WI38 (cell line): ENCODE results near the gene SLC15A2.

Source experiments
- H3K4me3 ChIP-seq: 2 replicates; pipeline ENCODE4 v1.5.1; 2011; ENCODE audit warnings: low read depth, mild to moderate bottlenecking, control low read depth, low read length
- TF ChIP-seq, protein P1 (sequence below): IDR thresholded peaks from 2 replicates; pipeline ENCODE4 v1.5.1; 2012; ENCODE audit warnings: low read depth, mild to moderate bottlenecking, control low read depth, low read length

SLC15A2 gene

DNA sequence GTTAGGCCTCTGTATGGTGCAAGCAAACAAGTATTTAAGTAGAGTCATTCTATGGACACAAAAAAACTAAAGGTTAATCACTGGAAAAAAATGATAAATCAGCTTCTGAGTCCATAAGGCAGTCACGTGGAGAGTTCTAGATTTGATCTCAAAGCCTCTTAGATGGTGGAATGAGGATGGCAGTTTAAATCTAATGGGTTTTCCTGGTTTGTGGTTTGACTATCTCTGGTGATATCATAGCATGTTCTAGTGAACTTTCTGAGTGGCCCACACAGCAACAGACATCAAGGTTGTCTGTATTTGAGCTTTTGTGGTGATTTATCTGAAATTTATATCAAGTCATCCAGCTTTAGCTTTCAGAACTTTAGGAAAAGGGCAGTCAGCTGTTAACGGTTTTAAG lies 75.4 kb downstream of the SLC15A2 start:
- TF ChIP-seq, protein P1, sequence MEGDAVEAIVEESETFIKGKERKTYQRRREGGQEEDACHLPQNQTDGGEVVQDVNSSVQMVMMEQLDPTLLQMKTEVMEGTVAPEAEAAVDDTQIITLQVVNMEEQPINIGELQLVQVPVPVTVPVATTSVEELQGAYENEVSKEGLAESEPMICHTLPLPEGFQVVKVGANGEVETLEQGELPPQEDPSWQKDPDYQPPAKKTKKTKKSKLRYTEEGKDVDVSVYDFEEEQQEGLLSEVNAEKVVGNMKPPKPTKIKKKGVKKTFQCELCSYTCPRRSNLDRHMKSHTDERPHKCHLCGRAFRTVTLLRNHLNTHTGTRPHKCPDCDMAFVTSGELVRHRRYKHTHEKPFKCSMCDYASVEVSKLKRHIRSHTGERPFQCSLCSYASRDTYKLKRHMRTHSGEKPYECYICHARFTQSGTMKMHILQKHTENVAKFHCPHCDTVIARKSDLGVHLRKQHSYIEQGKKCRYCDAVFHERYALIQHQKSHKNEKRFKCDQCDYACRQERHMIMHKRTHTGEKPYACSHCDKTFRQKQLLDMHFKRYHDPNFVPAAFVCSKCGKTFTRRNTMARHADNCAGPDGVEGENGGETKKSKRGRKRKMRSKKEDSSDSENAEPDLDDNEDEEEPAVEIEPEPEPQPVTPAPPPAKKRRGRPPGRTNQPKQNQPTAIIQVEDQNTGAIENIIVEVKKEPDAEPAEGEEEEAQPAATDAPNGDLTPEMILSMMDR = no peak
- H3K4me3 ChIP-seq = no peak overlapping the region

DNA sequence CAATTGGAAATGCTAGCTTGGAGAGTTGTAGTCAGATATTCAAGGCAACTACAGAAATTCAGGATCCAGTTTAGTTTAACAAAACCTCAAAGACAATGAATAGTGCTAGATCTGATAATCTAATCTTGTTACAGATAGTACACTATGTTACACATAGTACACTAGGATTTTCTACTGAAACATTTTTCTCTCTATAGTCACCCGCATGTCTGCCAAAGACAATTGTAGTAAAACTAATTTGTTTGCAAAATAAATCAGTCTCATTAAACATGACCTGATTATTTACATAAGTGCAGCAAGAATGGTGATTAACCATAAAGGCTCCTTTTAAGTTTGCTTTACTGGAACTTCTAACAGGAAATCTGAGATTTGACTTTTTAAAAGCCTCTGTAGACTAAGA lies 75.8 kb downstream of the SLC15A2 start:
- TF ChIP-seq, protein P1 = no peak
- H3K4me3 ChIP-seq = no peak overlapping the region

DNA sequence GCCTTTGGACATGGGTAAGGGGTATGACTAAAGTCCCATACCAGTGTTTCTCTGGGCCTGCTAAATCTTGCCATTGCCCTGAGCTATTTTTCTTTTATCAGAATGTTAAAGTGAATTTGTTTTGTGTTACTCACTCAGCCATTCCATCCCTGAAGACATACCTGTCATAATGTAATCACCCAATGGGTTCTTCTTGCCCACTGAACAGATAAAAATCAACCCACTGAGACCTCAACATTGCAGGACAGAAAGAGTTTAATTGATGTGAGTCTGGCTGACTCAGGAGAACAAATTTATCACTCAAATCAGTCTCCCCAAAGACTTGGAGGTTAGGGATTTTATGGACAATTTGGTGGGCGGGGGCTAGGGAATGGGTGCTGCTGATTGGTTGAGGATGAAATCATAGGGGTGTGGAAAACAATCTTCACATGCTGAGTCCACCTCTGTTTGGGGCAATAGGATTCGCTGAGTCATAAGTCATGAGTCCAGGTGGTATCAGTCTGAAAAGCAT lies 80.5 kb downstream of the SLC15A2 start:
- TF ChIP-seq, protein P1 = no peak
- H3K4me3 ChIP-seq = no peak overlapping the region

DNA sequence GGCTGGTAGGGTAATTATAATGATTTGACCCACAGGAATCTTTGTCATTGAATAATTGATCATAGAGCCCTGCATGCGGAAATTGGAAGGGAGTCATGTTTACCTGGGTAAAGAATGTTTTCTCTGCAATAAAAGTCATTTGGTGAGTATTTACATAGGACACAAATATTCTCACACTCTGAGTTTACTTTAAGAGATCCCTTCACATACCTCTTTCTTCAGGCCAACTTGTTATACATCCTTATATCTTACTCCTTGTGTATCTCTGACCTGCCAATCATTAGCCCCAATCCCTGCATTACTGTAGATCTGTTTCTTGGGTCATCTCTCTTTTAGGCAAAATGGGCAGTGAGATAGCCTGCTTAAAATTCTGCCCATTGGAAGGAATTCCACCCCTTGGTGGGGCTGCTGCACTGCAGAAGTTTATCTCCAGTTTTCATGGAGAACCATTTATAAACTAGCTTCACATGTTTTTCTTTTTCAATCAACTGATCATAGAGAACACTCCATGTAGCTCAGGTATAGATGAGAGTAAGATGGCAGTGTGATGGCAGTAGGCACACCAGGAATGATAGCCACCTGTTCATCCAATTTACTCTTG lies 81.6 kb downstream of the SLC15A2 start:
- TF ChIP-seq, protein P1 = no peak

DNA sequence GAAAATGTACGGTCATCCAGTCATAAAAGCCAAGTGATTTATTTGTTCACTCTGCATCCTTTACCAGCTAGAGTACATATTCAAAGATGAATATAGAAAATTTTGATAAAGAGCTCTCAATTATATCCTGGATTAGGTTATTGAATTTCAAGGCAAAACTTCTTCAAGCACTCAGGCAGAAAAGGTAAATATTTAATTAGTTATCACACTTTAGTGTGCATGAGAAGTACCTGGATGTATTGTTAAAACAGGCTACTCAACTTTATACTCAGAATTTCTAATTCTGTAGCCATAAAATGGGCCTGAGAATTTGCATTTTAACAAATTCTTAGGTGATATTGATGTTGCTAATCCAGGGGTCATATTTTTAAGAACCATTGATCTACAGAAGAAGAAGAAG lies 82.5 kb downstream of the SLC15A2 start:
- TF ChIP-seq, protein P1 = no peak
- H3K4me3 ChIP-seq = no peak overlapping the region

More for the DNA sequence above, 81.6 kb downstream of the SLC15A2 start:
- H3K4me3 ChIP-seq = no peak overlapping the region

DNA sequence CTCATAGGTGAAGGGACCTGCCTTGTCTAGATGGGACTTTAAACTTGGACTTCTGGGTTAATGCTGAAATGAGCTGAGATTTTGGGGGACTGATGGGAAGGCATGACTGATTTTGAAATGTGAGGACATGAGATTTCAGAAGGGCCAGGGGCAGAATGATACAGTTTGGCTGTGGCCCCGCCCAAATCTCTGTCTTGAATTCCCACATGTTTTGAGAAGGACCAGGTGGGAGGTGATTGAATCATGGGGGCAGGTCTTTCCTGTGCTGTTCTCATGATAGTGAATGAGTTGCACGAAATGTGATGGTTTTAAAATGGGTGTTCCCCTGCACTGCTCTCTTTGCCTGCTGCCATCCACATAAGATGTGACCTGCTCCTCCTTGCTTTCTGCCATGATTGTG lies 85.0 kb downstream of the SLC15A2 start:
- H3K4me3 ChIP-seq = no peak overlapping the region
- TF ChIP-seq, protein P1 = no peak

DNA sequence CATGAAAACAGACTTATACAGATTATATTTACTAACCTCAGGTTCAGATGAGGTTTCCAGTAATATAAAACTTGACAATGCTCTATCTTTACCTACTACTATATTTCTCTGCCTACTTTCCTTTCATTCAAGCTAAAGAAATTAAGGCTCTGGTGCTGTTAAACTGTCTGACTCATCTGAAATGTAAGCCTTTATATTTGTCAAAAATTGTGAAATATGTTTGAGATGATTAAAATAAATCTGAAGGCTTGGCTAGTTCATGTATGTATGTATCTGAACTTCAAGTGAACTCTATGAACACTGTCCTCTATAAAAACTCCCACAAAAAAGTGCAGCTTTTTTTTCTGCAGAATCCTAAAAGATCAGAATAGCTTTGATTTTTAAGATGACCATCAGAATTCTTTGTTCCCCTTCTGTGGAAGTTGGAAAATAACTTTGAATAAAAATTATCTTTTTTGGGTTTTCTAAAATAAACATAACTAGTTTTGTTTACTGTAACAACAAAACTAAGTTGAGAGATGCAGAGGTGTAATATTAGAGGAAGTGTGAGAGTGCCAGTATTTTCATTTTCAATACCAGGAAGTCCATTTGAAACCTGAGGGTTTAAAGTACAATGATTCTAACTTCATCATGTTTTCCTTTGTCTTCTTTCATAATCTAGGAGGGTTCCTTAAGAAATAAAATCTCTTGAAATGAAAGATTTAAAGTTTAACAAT lies 85.7 kb downstream of the SLC15A2 start:
- H3K4me3 ChIP-seq = no peak overlapping the region

More for the DNA sequence above, 85.7 kb downstream of the SLC15A2 start:
- TF ChIP-seq, protein P1 = no peak
